ENCODE measurements around the gene CALML5.

The CALML5 gene

GRCh38 chr10:5465976-5466450, 33.4 kb downstream of the CALML5 start:
- FAIRE-seq (no peak), DNase-seq (ENCODE audit: low spot score) (no peak)

GRCh38 chr10:5464546-5464945, 34.8 kb downstream of the CALML5 start:
- no peak for FAIRE-seq

GRCh38 chr10:5462841-5463293, 36.5 kb downstream of the CALML5 start:
- DNase-seq (ENCODE audit: low spot score), result no peak
- FAIRE-seq, result no peak

More at GRCh38 chr10:5464546-5464945, 34.8 kb downstream of the CALML5 start:
- DNase-seq (ENCODE audit: low spot score), result no peak

GRCh38 chr10:5461914-5462840, 37.2 kb downstream of the CALML5 start:
- DNase-seq (ENCODE audit: low spot score) (no peak), FAIRE-seq (no peak)

GRCh38 chr10:5461203-5461588, 38.2 kb downstream of the CALML5 start:
- DNase-seq (ENCODE audit: low spot score) (no peak), FAIRE-seq (no peak)

GRCh38 chr10:5460468-5461202, 38.7 kb downstream of the CALML5 start:
- no peak for DNase-seq (ENCODE audit: low spot score)
- FAIRE-seq, result no peak

- DNase-seq (ENCODE audit: low spot score) (no peak), FAIRE-seq (no peak)
These were observed 40.2 kb downstream of the CALML5 start for GRCh38 chr10:5458949-5459747.

- DNase-seq (ENCODE audit: low spot score), result no peak
- no peak for FAIRE-seq
These were observed 40.9 kb downstream of the CALML5 start for GRCh38 chr10:5458425-5458824.

GRCh38 chr10:5457741-5458140, 41.6 kb downstream of the CALML5 start:
- no peak for FAIRE-seq
- DNase-seq (ENCODE audit: low spot score), result no peak

GRCh38 chr10:5456563-5456962, 42.8 kb downstream of the CALML5 start:
- FAIRE-seq, result no peak
- DNase-seq (ENCODE audit: low spot score), result no peak

GRCh38 chr10:5453749-5454489, 45.5 kb downstream of the CALML5 start:
- no peak for DNase-seq (ENCODE audit: low spot score)
- no peak for FAIRE-seq

GRCh38 chr10:5450605-5451384, 48.6 kb downstream of the CALML5 start:
- no peak for DNase-seq (ENCODE audit: low spot score)
- no peak for FAIRE-seq

- DNase-seq (ENCODE audit: low spot score), result no peak
- no peak for FAIRE-seq
These were observed 49.5 kb downstream of the CALML5 start for GRCh38 chr10:5449823-5450222.

- FAIRE-seq (no peak), DNase-seq (ENCODE audit: low spot score) (no peak)
These were observed 50.1 kb downstream of the CALML5 start for GRCh38 chr10:5449227-5449626.

Data from RCC 7860 (cell line).